ENCODE results near the gene UFD1. TPM values are rescaled to one million over a fixed set of nuclear protein-coding genes. Genes with fewer than 3 reads are reported as not detected.

UFD1 gene
- total and polyA plus RNA-seq, 12 donors, result 31.5 to 79.4 (median 43.5) TPM

GRCh38 chr22:19454156-19454555 is 24.8 kb downstream of the UFD1 start:
- Histone ChIP-seq H3K4me1 (no peaks in the 10 kb centered on the region), H3K4me3 (no peak overlapping the region), H3K9me3 (no peaks in the 10 kb centered on the region), H3K36me3 (peaks cover 0 to 100% (median 57%) of the 10 kb centered on the region in 9 donors), H3K27ac (no peak overlapping the region), H3K27me3 (no peaks in the 10 kb centered on the region)
- TF ChIP-seq CTCF (IDR thresholded peaks at IDR 0.05), result no peak
- no peak for ATAC-seq
- DNase-seq, result no peak
- intact Hi-C loops (cut with DNase I), result loop anchor here in 1 of 10 donors (5.0 kb wide), 1 partner anchor 57 kb away; no protein-coding TSS in a partner anchor
- 77% methylated on average over 6 of the region's 6 CpGs for WGBS, 2 donors

- no peak overlapping the region for H3K27ac ChIP-seq
- DNase-seq, result no peak
- intact Hi-C loops (cut with DNase I), result loop anchor here in 1 of 10 donors (5.0 kb wide), 1 partner anchor 56 kb away; no protein-coding TSS in a partner anchor
- TF ChIP-seq CTCF (IDR thresholded peaks at IDR 0.05), result no peak
- H3K9me3 ChIP-seq, result no peaks in the 10 kb centered on the region
- peaks cover 0 to 3% (median under 1%) of the 10 kb centered on the region in 9 donors for H3K4me1 ChIP-seq
- peaks cover 0 to 97% (median 57%) of the 10 kb centered on the region in 9 donors for H3K36me3 ChIP-seq
- H3K4me3 ChIP-seq, result no peak overlapping the region
- WGBS, 2 donors, result 97% methylated on average over 5 of the region's 5 CpGs
- no peak for ATAC-seq
- no peaks in the 10 kb centered on the region for H3K27me3 ChIP-seq
These were observed 25.3 kb downstream of the UFD1 start for GRCh38 chr22:19453718-19454117.

GRCh38 chr22:19451570-19451969 is 27.4 kb downstream of the UFD1 start:
- intact Hi-C loops (cut with DNase I), result loop anchor here in 1 of 10 donors (5.0 kb wide), 1 partner anchor 54 kb away; no protein-coding TSS in a partner anchor
- TF ChIP-seq CTCF (IDR thresholded peaks at IDR 0.05), result no peak
- no peak for ATAC-seq
- Histone ChIP-seq H3K27ac (no peak overlapping the region), H3K4me1 (peaks cover 4 to 16% (median 11%) of the 10 kb centered on the region in 9 donors), H3K27me3 (no peaks in the 10 kb centered on the region), H3K9me3 (no peaks in the 10 kb centered on the region), H3K36me3 (peaks cover 0 to 75% (median 43%) of the 10 kb centered on the region in 9 donors), H3K4me3 (no peak overlapping the region)
- no peak for DNase-seq
- 94 to 96% methylated on average over 4 of the region's 4 CpGs for WGBS, 2 donors

GRCh38 chr22:19450363-19451175 is 28.4 kb downstream of the UFD1 start:
- ATAC-seq (no peak), DNase-seq (no peak)
- 88 to 90% methylated on average over 8 of the region's 8 CpGs for WGBS, 2 donors
- intact Hi-C loops (cut with DNase I), result loop anchor here in 1 of 10 donors (5.0 kb wide), 1 partner anchor 53 kb away; no protein-coding TSS in a partner anchor
- Histone ChIP-seq H3K4me1 (peaks cover 14 to 26% (median 21%) of the 10 kb centered on the region in 9 donors), H3K4me3 (no peak overlapping the region), H3K27me3 (no peaks in the 10 kb centered on the region), H3K9me3 (no peaks in the 10 kb centered on the region), H3K36me3 (peaks cover 0 to 65% (median 33%) of the 10 kb centered on the region in 9 donors), H3K27ac (no peak overlapping the region)
- no peak for TF ChIP-seq CTCF (IDR thresholded peaks at IDR 0.05)

Data from heart right ventricle (tissue), 16 donors.